Thyroid gland (tissue), 4 donors: ENCODE results near the gene CETN1.

Experiments
- CTCF ChIP-seq, 6 experiments: fragments of 200-600 bp in 3 of 6; fragments of 450-650 bp in 3 of 6; sonication (generic) in 3 of 6; IDR thresholded peaks; one replicate each; pipeline ENCODE4 v1.5.1; 2016 to 2019; ENCODE audit warnings: antibody characterized with exemption in 6 of 6, mild to moderate bottlenecking in 2 of 6, inconsistent platforms in 1 of 6, moderate library complexity in 1 of 6
- POLR2A ChIP-seq, 2 donors: fragments of 450-650 bp; IDR thresholded peaks; one replicate each; pipeline ENCODE4 v1.6.1; 2017; ENCODE audit warnings: antibody characterized with exemption in 2 of 2, mild to moderate bottlenecking in 2 of 2, moderate library complexity in 1 of 2

- TF ChIP-seq CTCF (IDR thresholded peaks at IDR 0.05) (no peak), POLR2A (IDR thresholded peaks at IDR 0.05) (no peak)
Measured at GRCh38 chr18:612156-612555, 32.0 kb downstream of the CETN1 start.
